22Rv1 (cell line): ENCODE results near the gene AAK1.
"Not testable (repeated sequence)": the region's sequence is repeated elsewhere in the genome, so short reads cannot be mapped to it uniquely, and the experiment has no call there.

Source experiments
- ZFX ChIP-seq: fragments of 450-650 bp; IDR thresholded peaks from 2 replicates; pipeline ENCODE4 v1.6.1; 2017; ENCODE audit warnings: antibody characterized with exemption, borderline replicate concordance
- TF ChIP-seq, protein P1 (sequence below): fragments of 450-650 bp; IDR thresholded peaks from 2 replicates; pipeline ENCODE4 v1.5.1; 2017; ENCODE audit warnings: mild to moderate bottlenecking

DNA sequence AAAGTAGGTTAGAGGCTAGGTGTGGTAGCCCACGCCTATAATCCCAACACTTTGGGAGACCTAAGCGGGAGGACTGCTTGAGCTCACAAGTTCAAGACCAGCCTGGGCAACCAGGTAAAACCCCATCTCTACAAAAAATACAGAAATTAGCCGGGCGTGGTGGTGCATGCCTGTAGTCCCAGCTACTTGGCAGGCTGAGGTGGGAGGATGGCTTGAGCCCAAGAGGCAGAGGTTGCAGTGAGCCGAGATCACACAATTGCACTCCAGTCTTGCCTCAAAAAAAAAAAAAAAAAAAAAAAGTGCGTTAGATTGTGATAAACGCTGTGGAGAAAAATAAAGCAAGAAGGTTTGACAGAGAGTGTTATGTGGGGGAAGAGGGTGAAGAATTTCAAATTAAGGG, 36.8 kb downstream of the AAK1 start:
- TF ChIP-seq, protein P1, sequence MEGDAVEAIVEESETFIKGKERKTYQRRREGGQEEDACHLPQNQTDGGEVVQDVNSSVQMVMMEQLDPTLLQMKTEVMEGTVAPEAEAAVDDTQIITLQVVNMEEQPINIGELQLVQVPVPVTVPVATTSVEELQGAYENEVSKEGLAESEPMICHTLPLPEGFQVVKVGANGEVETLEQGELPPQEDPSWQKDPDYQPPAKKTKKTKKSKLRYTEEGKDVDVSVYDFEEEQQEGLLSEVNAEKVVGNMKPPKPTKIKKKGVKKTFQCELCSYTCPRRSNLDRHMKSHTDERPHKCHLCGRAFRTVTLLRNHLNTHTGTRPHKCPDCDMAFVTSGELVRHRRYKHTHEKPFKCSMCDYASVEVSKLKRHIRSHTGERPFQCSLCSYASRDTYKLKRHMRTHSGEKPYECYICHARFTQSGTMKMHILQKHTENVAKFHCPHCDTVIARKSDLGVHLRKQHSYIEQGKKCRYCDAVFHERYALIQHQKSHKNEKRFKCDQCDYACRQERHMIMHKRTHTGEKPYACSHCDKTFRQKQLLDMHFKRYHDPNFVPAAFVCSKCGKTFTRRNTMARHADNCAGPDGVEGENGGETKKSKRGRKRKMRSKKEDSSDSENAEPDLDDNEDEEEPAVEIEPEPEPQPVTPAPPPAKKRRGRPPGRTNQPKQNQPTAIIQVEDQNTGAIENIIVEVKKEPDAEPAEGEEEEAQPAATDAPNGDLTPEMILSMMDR, result not testable (repeated sequence)
- TF ChIP-seq ZFX, result not testable (repeated sequence)
